ENCODE measurements around the gene TJP2. TPM values are rescaled to one million over a fixed set of nuclear protein-coding genes. Genes with fewer than 3 reads are reported as not detected.

Gene TJP2
- total and polyA plus RNA-seq, 10 of the 15 experiments (the other 5 are each of a cell fraction or from before 2014, with no cell fraction given): 6.4 to 59.9 (median 29.7) TPM

DNA sequence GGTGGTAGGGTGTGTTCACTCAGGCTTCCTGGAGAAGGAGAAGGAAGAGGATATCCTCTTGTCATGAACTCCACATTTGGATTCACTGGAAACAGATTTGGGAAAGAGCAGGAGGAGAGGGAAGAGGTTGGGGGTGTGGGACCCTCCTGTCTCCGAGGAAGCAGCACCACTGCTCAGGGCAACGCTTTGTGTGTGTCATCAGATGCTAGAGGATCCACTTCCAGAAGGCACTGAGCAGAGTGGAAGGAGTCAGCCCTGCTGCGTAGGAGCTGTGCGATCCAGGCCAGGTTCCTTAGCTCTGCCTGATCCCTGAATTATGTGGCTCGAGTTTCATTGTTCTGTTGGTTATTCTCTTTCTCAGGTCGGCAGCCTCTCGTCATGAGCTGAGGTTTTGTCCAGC is 37.3 kb upstream of the TJP2 start:
- no peak for TF ChIP-seq JUNB (IDR thresholded peaks at IDR 0.05)
- TF ChIP-seq RCOR1 (conservative IDR thresholded peaks at IDR 0.05; ENCODE audit: low read depth, low read length): no peak
- TF ChIP-seq SRF (IDR thresholded peaks at IDR 0.05; ENCODE audit: low read depth in 2 of 2, low read length in 2 of 2): no peak
- TF ChIP-seq GABPA (IDR thresholded peaks at IDR 0.05; ENCODE audit: low read depth): no peak
- TF ChIP-seq, protein P1, sequence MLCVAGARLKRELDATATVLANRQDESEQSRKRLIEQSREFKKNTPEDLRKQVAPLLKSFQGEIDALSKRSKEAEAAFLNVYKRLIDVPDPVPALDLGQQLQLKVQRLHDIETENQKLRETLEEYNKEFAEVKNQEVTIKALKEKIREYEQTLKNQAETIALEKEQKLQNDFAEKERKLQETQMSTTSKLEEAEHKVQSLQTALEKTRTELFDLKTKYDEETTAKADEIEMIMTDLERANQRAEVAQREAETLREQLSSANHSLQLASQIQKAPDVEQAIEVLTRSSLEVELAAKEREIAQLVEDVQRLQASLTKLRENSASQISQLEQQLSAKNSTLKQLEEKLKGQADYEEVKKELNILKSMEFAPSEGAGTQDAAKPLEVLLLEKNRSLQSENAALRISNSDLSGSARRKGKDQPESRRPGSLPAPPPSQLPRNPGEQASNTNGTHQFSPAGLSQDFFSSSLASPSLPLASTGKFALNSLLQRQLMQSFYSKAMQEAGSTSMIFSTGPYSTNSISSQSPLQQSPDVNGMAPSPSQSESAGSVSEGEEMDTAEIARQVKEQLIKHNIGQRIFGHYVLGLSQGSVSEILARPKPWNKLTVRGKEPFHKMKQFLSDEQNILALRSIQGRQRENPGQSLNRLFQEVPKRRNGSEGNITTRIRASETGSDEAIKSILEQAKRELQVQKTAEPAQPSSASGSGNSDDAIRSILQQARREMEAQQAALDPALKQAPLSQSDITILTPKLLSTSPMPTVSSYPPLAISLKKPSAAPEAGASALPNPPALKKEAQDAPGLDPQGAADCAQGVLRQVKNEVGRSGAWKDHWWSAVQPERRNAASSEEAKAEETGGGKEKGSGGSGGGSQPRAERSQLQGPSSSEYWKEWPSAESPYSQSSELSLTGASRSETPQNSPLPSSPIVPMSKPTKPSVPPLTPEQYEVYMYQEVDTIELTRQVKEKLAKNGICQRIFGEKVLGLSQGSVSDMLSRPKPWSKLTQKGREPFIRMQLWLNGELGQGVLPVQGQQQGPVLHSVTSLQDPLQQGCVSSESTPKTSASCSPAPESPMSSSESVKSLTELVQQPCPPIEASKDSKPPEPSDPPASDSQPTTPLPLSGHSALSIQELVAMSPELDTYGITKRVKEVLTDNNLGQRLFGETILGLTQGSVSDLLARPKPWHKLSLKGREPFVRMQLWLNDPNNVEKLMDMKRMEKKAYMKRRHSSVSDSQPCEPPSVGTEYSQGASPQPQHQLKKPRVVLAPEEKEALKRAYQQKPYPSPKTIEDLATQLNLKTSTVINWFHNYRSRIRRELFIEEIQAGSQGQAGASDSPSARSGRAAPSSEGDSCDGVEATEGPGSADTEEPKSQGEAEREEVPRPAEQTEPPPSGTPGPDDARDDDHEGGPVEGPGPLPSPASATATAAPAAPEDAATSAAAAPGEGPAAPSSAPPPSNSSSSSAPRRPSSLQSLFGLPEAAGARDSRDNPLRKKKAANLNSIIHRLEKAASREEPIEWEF (IDR thresholded peaks at IDR 0.05; ENCODE audit: insufficient replicate concordance, low read depth, low read length): no peak
- TF ChIP-seq ZNF622 (IDR thresholded peaks at IDR 0.05): no peak
- TF ChIP-seq TCF12 (IDR thresholded peaks at IDR 0.05; ENCODE audit: low read depth, low read length): no peak
- no peak overlapping the region for H3K4me2 ChIP-seq (ENCODE audit: control insufficient read depth, insufficient read depth)
- RAD21 ChIA-PET (ENCODE audit: unreplicated experiment): no interaction called here
- no peaks in the 10 kb centered on the region for H3K9me3 ChIP-seq (replicated peaks; ENCODE audit: control insufficient read depth, insufficient read depth, low read length)
- intact Hi-C loops (cut with micrococcal nuclease; ENCODE audit: unreplicated experiment): no loop called here
- no peaks in the 10 kb centered on the region for H3K36me3 ChIP-seq (ENCODE audit: control insufficient read depth in 2 of 2, insufficient read depth in 2 of 2, low read length in 1 of 2)
- no peak overlapping the region for H3K4me3 ChIP-seq
- no peaks in the 10 kb centered on the region for H4K20me1 ChIP-seq (ENCODE audit: control insufficient read depth, insufficient read depth)
- WGBS (ENCODE audit: insufficient coverage, insufficient replicate concordance, low lambda C conversion rate, missing lambda C conversion rate): 73% methylated on average over 7 of the region's 7 CpGs
- peak; percentile 31 for FAIRE-seq
- H3K27ac ChIP-seq (ENCODE audit: control insufficient read depth, insufficient read depth): no peak overlapping the region
- POLR2A ChIA-PET: no interaction called here
- CTCF ChIA-PET: interaction anchor here (1.0 to 1.5 kb wide), 2 partner anchors 21 to 50 kb away, joined by 3 to 4 read pairs; no protein-coding TSS in a partner anchor
- no TSS peak for BruUV-seq (replicated peaks)
- H3K4me1 ChIP-seq (ENCODE audit: control insufficient read depth, insufficient read depth, low read length): no peaks in the 10 kb centered on the region
- in situ Hi-C loops (cut with MboI): no loop called here
- no peak for ATAC-seq
- no peak overlapping the region for H2AFZ ChIP-seq (ENCODE audit: control insufficient read depth, low read depth, low read length)
- no peak for DNase-seq (ENCODE audit: low read depth, low spot score)
- SMC1A ChIA-PET (ENCODE audit: uncharacterized antibody, unreplicated experiment): interaction anchor here (0.6 to 1.3 kb wide), 4 partner anchors 9 to 101 kb away, joined by 3 to 4 read pairs (median 3); partner anchors contain the start of gene FXN
- no peaks in the 10 kb centered on the region for H3K79me2 ChIP-seq (ENCODE audit: control insufficient read depth, insufficient read depth, low read length)
- H3K9ac ChIP-seq (ENCODE audit: control insufficient read depth, insufficient read depth, low read length): no peak overlapping the region
- no peaks in the 10 kb centered on the region; a peak in 1 of 4 replicates for H3K27me3 ChIP-seq (replicated peaks in 1 of 2; ENCODE audit: control insufficient read depth in 2 of 2, insufficient read depth in 2 of 2, low read length in 1 of 2)

Data from GM12878 (cell line).